DND-41 (cell line): ENCODE results near the gene JAK2.

Experiments used
- ATAC-seq: fragments of 200-7000 bp; cut with Tn5 transposase; 3 replicates; pipeline ENCODE4 v1.9.1; 2021; ENCODE audit warnings: low read depth; ENCODE audit not compliant: insufficient read depth
- DNase-seq: peaks from one replicate; pipeline ENCODE4 v3.0.0-alpha.2; 2020
- H2AFZ ChIP-seq: 2 replicates; pipeline ENCODE4 v1.6.0; 2012; ENCODE audit warnings: low read depth, low read length
- H3K27ac ChIP-seq: 2 replicates; pipeline ENCODE4 v1.5.1; 2012; ENCODE audit warnings: low read length, inconsistent platforms
- H3K27me3 ChIP-seq: fragments of 200-600 bp; sonication (generic); 2 replicates; pipeline ENCODE4 v1.6.0; 2012; ENCODE audit warnings: low read length, mild to moderate bottlenecking, inconsistent platforms; ENCODE audit not compliant: insufficient read depth, poor library complexity
- H3K36me3 ChIP-seq: 2 replicates; pipeline ENCODE4 v1.5.1; 2012; ENCODE audit warnings: low read length, inconsistent platforms; ENCODE audit not compliant: insufficient read depth
- H3K4me1 ChIP-seq: 2 replicates; pipeline ENCODE4 v1.5.1; 2012; ENCODE audit warnings: mild to moderate bottlenecking, low read length; ENCODE audit not compliant: insufficient read depth
- H3K4me2 ChIP-seq: 2 replicates; pipeline ENCODE4 v1.6.0; 2012; ENCODE audit warnings: mild to moderate bottlenecking, moderate library complexity, low read length, inconsistent platforms; ENCODE audit not compliant: insufficient read depth
- H3K4me3 ChIP-seq, 2 experiments: fragments of 200-600 bp in 1 of 2; shearing (Covaris generic) in 1 of 2; 2 replicates each; pipeline ENCODE4 v1.5.1; 2012 to 2016; ENCODE audit warnings: inconsistent platforms in 2 of 2, low read length in 2 of 2, mild to moderate bottlenecking in 2 of 2, low read depth in 1 of 2, moderate library complexity in 1 of 2
- H3K79me2 ChIP-seq: 2 replicates; pipeline ENCODE4 v1.6.0; 2012; ENCODE audit warnings: low read length, inconsistent platforms; ENCODE audit not compliant: insufficient read depth
- H3K9ac ChIP-seq: 2 replicates; pipeline ENCODE4 v1.6.0; 2012; ENCODE audit warnings: low read depth, mild to moderate bottlenecking, inconsistent platforms, low read length, moderate library complexity
- H3K9me3 ChIP-seq: 2 replicates; pipeline ENCODE4 v1.5.1; 2012; ENCODE audit warnings: low read length, moderate library complexity, mild to moderate bottlenecking, inconsistent platforms; ENCODE audit not compliant: insufficient read depth, severe bottlenecking
- H4K20me1 ChIP-seq: 2 replicates; pipeline ENCODE4 v1.6.0; 2012; ENCODE audit warnings: low read length; ENCODE audit not compliant: insufficient read depth
- EZH2 ChIP-seq: IDR thresholded peaks from 3 replicates; pipeline ENCODE4 v1.6.1; 2012; ENCODE audit warnings: borderline replicate concordance, low read depth, mild to moderate bottlenecking, moderate library complexity, low read length, inconsistent platforms; ENCODE audit not compliant: severe bottlenecking
- TF ChIP-seq, protein P1 (sequence below): IDR thresholded peaks from 2 replicates; pipeline ENCODE4 v1.5.1; 2012; ENCODE audit warnings: borderline replicate concordance, low read length, moderate library complexity, mild to moderate bottlenecking; ENCODE audit not compliant: poor library complexity, severe bottlenecking; ENCODE audit errors: extremely low read depth

The JAK2 gene

DNA sequence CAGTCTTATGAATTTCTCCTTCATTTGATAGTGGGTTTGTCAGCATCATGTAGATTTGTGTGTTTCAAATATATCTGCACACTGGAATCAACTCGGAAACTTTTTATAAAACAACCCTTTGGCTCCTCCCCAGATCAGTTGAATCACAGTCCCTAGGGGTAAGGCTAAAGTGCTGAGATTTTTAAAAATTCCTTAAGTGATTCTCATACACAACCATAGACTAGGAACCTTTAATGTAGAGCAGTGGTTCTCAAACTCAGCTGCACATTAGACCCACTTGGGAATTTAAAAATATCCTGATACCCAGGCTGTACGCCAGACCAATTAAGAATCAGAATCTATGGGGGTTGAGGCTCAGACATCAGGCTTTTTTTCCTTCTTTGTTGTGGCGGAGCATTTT is 17.5 kb upstream of the JAK2 start:
- Histone ChIP-seq H4K20me1 (no peaks in the 10 kb centered on the region), H3K9me3 (no peaks in the 10 kb centered on the region), H3K36me3 (no peaks in the 10 kb centered on the region), H3K27ac (no peak overlapping the region), H3K4me3 (no peak overlapping the region), H3K79me2 (no peaks in the 10 kb centered on the region), H2AFZ (no peak overlapping the region), H3K9ac (no peak overlapping the region), H3K4me1 (no peaks in the 10 kb centered on the region), H3K27me3 (no peaks in the 10 kb centered on the region), H3K4me2 (no peak overlapping the region)
- DNase-seq, result no peak
- TF ChIP-seq EZH2, result no peak
- TF ChIP-seq, protein P1, sequence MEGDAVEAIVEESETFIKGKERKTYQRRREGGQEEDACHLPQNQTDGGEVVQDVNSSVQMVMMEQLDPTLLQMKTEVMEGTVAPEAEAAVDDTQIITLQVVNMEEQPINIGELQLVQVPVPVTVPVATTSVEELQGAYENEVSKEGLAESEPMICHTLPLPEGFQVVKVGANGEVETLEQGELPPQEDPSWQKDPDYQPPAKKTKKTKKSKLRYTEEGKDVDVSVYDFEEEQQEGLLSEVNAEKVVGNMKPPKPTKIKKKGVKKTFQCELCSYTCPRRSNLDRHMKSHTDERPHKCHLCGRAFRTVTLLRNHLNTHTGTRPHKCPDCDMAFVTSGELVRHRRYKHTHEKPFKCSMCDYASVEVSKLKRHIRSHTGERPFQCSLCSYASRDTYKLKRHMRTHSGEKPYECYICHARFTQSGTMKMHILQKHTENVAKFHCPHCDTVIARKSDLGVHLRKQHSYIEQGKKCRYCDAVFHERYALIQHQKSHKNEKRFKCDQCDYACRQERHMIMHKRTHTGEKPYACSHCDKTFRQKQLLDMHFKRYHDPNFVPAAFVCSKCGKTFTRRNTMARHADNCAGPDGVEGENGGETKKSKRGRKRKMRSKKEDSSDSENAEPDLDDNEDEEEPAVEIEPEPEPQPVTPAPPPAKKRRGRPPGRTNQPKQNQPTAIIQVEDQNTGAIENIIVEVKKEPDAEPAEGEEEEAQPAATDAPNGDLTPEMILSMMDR, result no peak
- ATAC-seq, result no peak

DNA sequence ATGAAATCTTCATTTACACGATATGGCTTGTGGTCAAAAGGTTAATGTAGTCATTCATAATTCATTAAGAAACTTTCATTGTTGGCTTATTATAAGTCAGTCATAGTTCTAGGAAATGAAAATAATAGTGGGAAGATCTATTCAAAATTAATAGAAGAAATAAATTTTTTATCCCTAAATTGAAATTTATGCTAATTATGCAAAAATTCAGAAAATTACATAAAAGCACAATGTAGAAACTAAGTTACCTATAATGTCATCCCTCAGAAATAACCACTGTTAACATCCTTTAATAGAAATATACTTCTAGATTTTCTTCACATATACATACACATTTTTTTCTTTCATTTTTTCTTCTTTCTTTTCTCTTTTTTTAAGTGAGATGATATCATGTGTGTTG is 15.9 kb upstream of the JAK2 start:
- TF ChIP-seq EZH2, result no peak
- TF ChIP-seq, protein P1, result no peak
- no peak overlapping the region for H3K4me2 ChIP-seq
- no peak overlapping the region for H2AFZ ChIP-seq
- no peak overlapping the region for H3K9ac ChIP-seq
- H3K9me3 ChIP-seq, result no peaks in the 10 kb centered on the region
- no peaks in the 10 kb centered on the region for H4K20me1 ChIP-seq
- no peaks in the 10 kb centered on the region for H3K79me2 ChIP-seq
- no peak overlapping the region for H3K27ac ChIP-seq
- H3K4me3 ChIP-seq, result no peak overlapping the region
- no peaks in the 10 kb centered on the region for H3K36me3 ChIP-seq
- H3K4me1 ChIP-seq, result no peaks in the 10 kb centered on the region
- no peak for DNase-seq
- no peaks in the 10 kb centered on the region for H3K27me3 ChIP-seq
- ATAC-seq, result no peak

DNA sequence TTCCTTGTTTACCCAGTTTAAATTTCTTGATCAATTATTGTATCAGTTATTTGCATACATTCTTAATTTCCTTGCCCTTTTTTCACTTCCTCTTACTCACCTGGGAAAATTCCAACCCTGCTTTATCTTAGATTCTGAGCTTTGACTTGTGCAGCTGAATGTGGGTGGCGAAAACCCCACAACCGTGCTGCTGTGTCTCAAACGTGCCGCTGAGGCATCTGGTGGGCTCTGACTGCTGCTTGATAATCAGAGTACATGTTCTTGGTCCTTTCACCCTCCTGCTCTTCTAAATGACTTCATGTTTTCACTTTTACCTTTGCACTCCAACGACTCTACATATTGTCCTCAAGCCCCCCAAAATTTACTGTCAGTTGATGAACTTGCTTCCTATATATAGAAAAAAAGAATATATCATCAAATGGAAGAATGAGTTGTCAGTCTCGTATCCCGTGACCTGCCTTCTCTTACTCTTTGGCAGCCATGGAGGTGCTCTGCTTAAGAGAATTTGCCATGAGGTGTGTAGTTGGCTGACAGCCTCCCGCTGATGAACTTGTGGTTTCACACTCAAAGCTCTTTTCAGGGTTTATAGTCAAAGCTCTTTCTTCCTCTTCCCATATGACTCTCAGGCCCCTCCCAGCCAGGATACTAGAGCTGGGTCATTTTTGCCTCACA is 14.0 kb upstream of the JAK2 start:
- Histone ChIP-seq H3K9me3 (no peaks in the 10 kb centered on the region), H3K79me2 (no peaks in the 10 kb centered on the region), H3K27me3 (no peaks in the 10 kb centered on the region), H4K20me1 (no peaks in the 10 kb centered on the region), H3K4me1 (no peaks in the 10 kb centered on the region), H3K27ac (no peak overlapping the region), H3K9ac (no peak overlapping the region), H3K4me3 (no peak overlapping the region), H3K36me3 (no peaks in the 10 kb centered on the region), H2AFZ (no peak overlapping the region), H3K4me2 (no peak overlapping the region)
- DNase-seq (peak; percentile 8), ATAC-seq (peak; percentile 39; the same call in 1 of the 3 replicates)
- TF ChIP-seq, protein P1, result no peak
- no peak for TF ChIP-seq EZH2
